ENCODE results near the gene ADSS2. TPM values are rescaled to one million over a fixed set of nuclear protein-coding genes. Genes with fewer than 3 reads are reported as not detected.

ADSS2 gene
- total and polyA plus RNA-seq, 2 donors: 40.4 to 43.0 TPM

GRCh38 chr1:244466724-244467123 is 15.0 kb upstream of the ADSS2 start:
- WGBS: 85% methylated on average over 2 of the region's 2 CpGs
- Histone ChIP-seq H3K27me3 (ENCODE audit: control insufficient read depth in 2 of 2, insufficient read depth in 1 of 2, low read length in 1 of 2) (no peaks in the 10 kb centered on the region), H3K9me3 (ENCODE audit: control insufficient read depth in 2 of 2, insufficient read depth in 1 of 2, low read length in 1 of 2) (no peaks in the 10 kb centered on the region), H3K4me1 (ENCODE audit: control insufficient read depth in 2 of 2, insufficient read depth in 2 of 2, low read length in 2 of 2) (peaks cover 0 to 2% of the 10 kb centered on the region in 2 donors), H3K4me3 (ENCODE audit: low read length in 2 of 2) (no peak overlapping the region), H3K27ac (ENCODE audit: low read depth in 1 of 2, low read length in 1 of 2) (no peak overlapping the region), H3K36me3 (ENCODE audit: control insufficient read depth in 2 of 2, insufficient read depth in 2 of 2, low read length in 1 of 2) (no peaks in the 10 kb centered on the region)
- no peak for DNase-seq (ENCODE audit: low read depth in 6 of 9, low spot score in 9 of 9)

- peak; percentile 45 to 90 (median 70) for DNase-seq (ENCODE audit: low read depth in 6 of 9, low spot score in 9 of 9)
- WGBS: 21% methylated on average over 61 of the region's 61 CpGs
- Histone ChIP-seq H3K27ac (ENCODE audit: low read depth in 1 of 2, low read length in 1 of 2) (peak within 1 kb of the TSS; percentile 75 to 77), H3K4me3 (ENCODE audit: low read length in 2 of 2) (peak within 1 kb of the TSS; percentile 57 to 62), H3K27me3 (ENCODE audit: control insufficient read depth in 2 of 2, insufficient read depth in 1 of 2, low read length in 1 of 2) (no peaks in the 10 kb centered on the region), H3K9me3 (ENCODE audit: control insufficient read depth in 2 of 2, insufficient read depth in 1 of 2, low read length in 1 of 2) (peaks cover 0 to 7% of the 10 kb centered on the region in 2 donors), H3K4me1 (ENCODE audit: control insufficient read depth in 2 of 2, insufficient read depth in 2 of 2, low read length in 2 of 2) (peaks cover 4 to 14% of the 10 kb centered on the region in 2 donors), H3K36me3 (ENCODE audit: control insufficient read depth in 2 of 2, insufficient read depth in 2 of 2, low read length in 1 of 2) (no peaks in the 10 kb centered on the region)
Measured at GRCh38 chr1:244461245-244462071, 9.7 kb upstream of the ADSS2 start, which contains the start of gene CATSPERE. Gene CATSPERE, plus strand, starts transcription at chr1:244461273. Its CDS starts 157 bp downstream, at chr1:244461430.

GRCh38 chr1:244460197-244460596 is 8.5 kb upstream of the ADSS2 start:
- Histone ChIP-seq H3K36me3 (ENCODE audit: control insufficient read depth in 2 of 2, insufficient read depth in 2 of 2, low read length in 1 of 2) (no peaks in the 10 kb centered on the region), H3K4me1 (ENCODE audit: control insufficient read depth in 2 of 2, insufficient read depth in 2 of 2, low read length in 2 of 2) (peaks cover 4 to 14% of the 10 kb centered on the region in 2 donors), H3K27ac (ENCODE audit: low read depth in 1 of 2, low read length in 1 of 2) (no peak overlapping the region), H3K4me3 (ENCODE audit: low read length in 2 of 2) (no peak overlapping the region), H3K27me3 (ENCODE audit: control insufficient read depth in 2 of 2, insufficient read depth in 1 of 2, low read length in 1 of 2) (no peaks in the 10 kb centered on the region), H3K9me3 (ENCODE audit: control insufficient read depth in 2 of 2, insufficient read depth in 1 of 2, low read length in 1 of 2) (peaks cover 0 to 7% of the 10 kb centered on the region in 2 donors)
- DNase-seq (ENCODE audit: low read depth in 6 of 9, low spot score in 9 of 9): no peak
- WGBS: 97% methylated on average over 4 of the region's 4 CpGs

GRCh38 chr1:244458781-244459180 is 7.1 kb upstream of the ADSS2 start:
- DNase-seq (ENCODE audit: low read depth in 6 of 9, low spot score in 9 of 9): no peak
- Histone ChIP-seq H3K27ac (ENCODE audit: low read depth in 1 of 2, low read length in 1 of 2) (no peak overlapping the region), H3K36me3 (ENCODE audit: control insufficient read depth in 2 of 2, insufficient read depth in 2 of 2, low read length in 1 of 2) (no peaks in the 10 kb centered on the region), H3K27me3 (ENCODE audit: control insufficient read depth in 2 of 2, insufficient read depth in 1 of 2, low read length in 1 of 2) (no peaks in the 10 kb centered on the region), H3K4me1 (ENCODE audit: control insufficient read depth in 2 of 2, insufficient read depth in 2 of 2, low read length in 2 of 2) (peaks cover 4 to 14% of the 10 kb centered on the region in 2 donors), H3K4me3 (ENCODE audit: low read length in 2 of 2) (no peak overlapping the region), H3K9me3 (ENCODE audit: control insufficient read depth in 2 of 2, insufficient read depth in 1 of 2, low read length in 1 of 2) (peaks cover 0 to 7% of the 10 kb centered on the region in 2 donors)
- 100% methylated on average over 4 of the region's 4 CpGs for WGBS

GRCh38 chr1:244456586-244456985 is 4.9 kb upstream of the ADSS2 start:
- Histone ChIP-seq H3K4me1 (ENCODE audit: control insufficient read depth in 2 of 2, insufficient read depth in 2 of 2, low read length in 2 of 2) (peaks cover 7 to 11% of the 10 kb centered on the region in 2 donors), H3K9me3 (ENCODE audit: control insufficient read depth in 2 of 2, insufficient read depth in 1 of 2, low read length in 1 of 2) (peaks cover 0 to 7% of the 10 kb centered on the region in 2 donors), H3K27ac (ENCODE audit: low read depth in 1 of 2, low read length in 1 of 2) (no peak overlapping the region), H3K27me3 (ENCODE audit: control insufficient read depth in 2 of 2, insufficient read depth in 1 of 2, low read length in 1 of 2) (no peaks in the 10 kb centered on the region), H3K4me3 (ENCODE audit: low read length in 2 of 2) (no peak overlapping the region), H3K36me3 (ENCODE audit: control insufficient read depth in 2 of 2, insufficient read depth in 2 of 2, low read length in 1 of 2) (no peaks in the 10 kb centered on the region)
- DNase-seq (ENCODE audit: low read depth in 6 of 9, low spot score in 9 of 9): no peak
- WGBS: 99% methylated on average over 1 of the region's 1 CpG

GRCh38 chr1:244454412-244454811 is 2.7 kb upstream of the ADSS2 start:
- H3K9me3 ChIP-seq (ENCODE audit: control insufficient read depth in 2 of 2, insufficient read depth in 1 of 2, low read length in 1 of 2): no peaks in the 10 kb centered on the region
- no peak overlapping the region for H3K4me3 ChIP-seq (ENCODE audit: low read length in 2 of 2)
- H3K27ac ChIP-seq (ENCODE audit: low read depth in 1 of 2, low read length in 1 of 2): no peak overlapping the region
- DNase-seq (ENCODE audit: low read depth in 6 of 9, low spot score in 9 of 9): no peak
- no peaks in the 10 kb centered on the region for H3K27me3 ChIP-seq (ENCODE audit: control insufficient read depth in 2 of 2, insufficient read depth in 1 of 2, low read length in 1 of 2)
- WGBS: 94% methylated on average over 6 of the region's 6 CpGs
- no peaks in the 10 kb centered on the region for H3K36me3 ChIP-seq (ENCODE audit: control insufficient read depth in 2 of 2, insufficient read depth in 2 of 2, low read length in 1 of 2)
- H3K4me1 ChIP-seq (ENCODE audit: control insufficient read depth in 2 of 2, insufficient read depth in 2 of 2, low read length in 2 of 2): peaks cover 7 to 8% of the 10 kb centered on the region in 2 donors

GRCh38 chr1:244451951-244452795 is 464 bp upstream of the ADSS2 start:
- peak overlapping the region; percentile 75 to 92 for H3K4me3 ChIP-seq (ENCODE audit: low read length in 2 of 2)
- H3K9me3 ChIP-seq (ENCODE audit: control insufficient read depth in 2 of 2, insufficient read depth in 1 of 2, low read length in 1 of 2): no peaks in the 10 kb centered on the region
- no peaks in the 10 kb centered on the region for H3K27me3 ChIP-seq (ENCODE audit: control insufficient read depth in 2 of 2, insufficient read depth in 1 of 2, low read length in 1 of 2)
- peak overlapping the region; percentile 95 to 96 for H3K27ac ChIP-seq (ENCODE audit: low read depth in 1 of 2, low read length in 1 of 2)
- peaks cover 0 to 6% of the 10 kb centered on the region in 2 donors for H3K36me3 ChIP-seq (ENCODE audit: control insufficient read depth in 2 of 2, insufficient read depth in 2 of 2, low read length in 1 of 2)
- peak; percentile 99 to 100 (median 100) for DNase-seq (ENCODE audit: low read depth in 6 of 9, low spot score in 9 of 9)
- 7% methylated on average over 47 of the region's 47 CpGs for WGBS
- peaks cover 7 to 8% of the 10 kb centered on the region in 2 donors for H3K4me1 ChIP-seq (ENCODE audit: control insufficient read depth in 2 of 2, insufficient read depth in 2 of 2, low read length in 2 of 2)

- under 1% methylated on average over 41 of the region's 41 CpGs for WGBS
- peak; percentile 39 to 81 (median 51) for DNase-seq (ENCODE audit: low read depth in 6 of 9, low spot score in 9 of 9)
- Histone ChIP-seq H3K4me3 (ENCODE audit: low read length in 2 of 2) (peak overlapping the region; percentile 75 to 92), H3K27me3 (ENCODE audit: control insufficient read depth in 2 of 2, insufficient read depth in 1 of 2, low read length in 1 of 2) (no peaks in the 10 kb centered on the region), H3K4me1 (ENCODE audit: control insufficient read depth in 2 of 2, insufficient read depth in 2 of 2, low read length in 2 of 2) (peaks cover 7 to 8% of the 10 kb centered on the region in 2 donors), H3K36me3 (ENCODE audit: control insufficient read depth in 2 of 2, insufficient read depth in 2 of 2, low read length in 1 of 2) (peaks cover 0 to 6% of the 10 kb centered on the region in 2 donors), H3K9me3 (ENCODE audit: control insufficient read depth in 2 of 2, insufficient read depth in 1 of 2, low read length in 1 of 2) (no peaks in the 10 kb centered on the region), H3K27ac (ENCODE audit: low read depth in 1 of 2, low read length in 1 of 2) (peak overlapping the region; percentile 95 to 96)
Measured at GRCh38 chr1:244450597-244451538, 841 bp downstream of the ADSS2 start.

All from thymus (tissue), 11 donors.